Esophagus squamous epithelium (tissue), 5 donors: ENCODE measurements around the gene TSPYL4. TPM values are rescaled to one million over a fixed set of nuclear protein-coding genes. Genes with fewer than 3 reads are reported as not detected.

Experiments
- DNase-seq: peaks from one replicate; lab custom pipeline; 2025; lab: John Stamatoyannopoulos, UW
- H3K27ac ChIP-seq, 4 donors: fragments of 200-600 bp; sonication (generic); one replicate each; pipeline ENCODE4 v1.5.1; 2016 to 2019; ENCODE audit warnings: mild to moderate bottlenecking in 1 of 4
- H3K27me3 ChIP-seq, 4 donors: fragments of 200-600 bp; sonication (generic); 1 replicate in 3 of 4; 2 replicates in 1 of 4; pipeline versions ENCODE4 v1.5.1 to v1.6.0; 2017 to 2021; ENCODE audit warnings: antibody characterized with exemption in 1 of 4
- H3K36me3 ChIP-seq, 3 donors: fragments of 200-600 bp; sonication (generic); one replicate each; pipeline ENCODE4 v1.5.1; 2016 to 2019
- H3K4me1 ChIP-seq, 3 donors: fragments of 200-600 bp; sonication (generic); one replicate each; pipeline ENCODE4 v1.5.1; 2017 to 2019
- H3K4me3 ChIP-seq, 4 donors: fragments of 200-600 bp; sonication (generic); 1 replicate in 3 of 4; 2 replicates in 1 of 4; pipeline ENCODE4 v1.5.1; 2016 to 2019; ENCODE audit warnings: mild to moderate bottlenecking in 2 of 4, moderate library complexity in 1 of 4
- H3K9me3 ChIP-seq, 3 donors: fragments of 200-600 bp; sonication (generic); one replicate each; pipeline ENCODE4 v1.5.1; 2016 to 2019
- CTCF ChIP-seq, 6 experiments: fragments of 450-650 bp in 4 of 6; fragments of 200-600 bp in 2 of 6; sonication (generic) in 2 of 6; IDR thresholded peaks; one replicate each; pipeline ENCODE4 v1.5.1; 2016 to 2019; ENCODE audit warnings: antibody characterized with exemption in 6 of 6, mild to moderate bottlenecking in 4 of 6, moderate library complexity in 4 of 6
- POLR2A ChIP-seq, 4 donors: fragments of 450-650 bp; IDR thresholded peaks; one replicate each; pipeline ENCODE4 v1.6.1; 2017; ENCODE audit warnings: antibody characterized with exemption in 4 of 4, mild to moderate bottlenecking in 4 of 4, moderate library complexity in 3 of 4
- WGBS, 2 donors: methylation state at CpG; one replicate each; pipeline ENCODE4 v1.1.5; 2018; 5-methylcytosine and 5-hydroxymethylcytosine counted together
- intact Hi-C: fragments of 100-400 bp; cut with DNase I; formaldehyde crosslinking; loops from one replicate; pipeline ENCODE4 v1.15.0; 2022
- total RNA-seq, 4 donors: library from RNA; depleted of rRNA; stranded (reverse); fragments of >200 nt; gene quantifications; one replicate each; pipeline ENCODE4 v1.1.0, GENCODE V29; 2016
- donor health status: DM: yes; HTN: yes; CAD: no.

Gene TSPYL4
- total RNA-seq, 4 donors from 2014 or later, result 2.8 to 11.8 (median 6.3) TPM

DNA sequence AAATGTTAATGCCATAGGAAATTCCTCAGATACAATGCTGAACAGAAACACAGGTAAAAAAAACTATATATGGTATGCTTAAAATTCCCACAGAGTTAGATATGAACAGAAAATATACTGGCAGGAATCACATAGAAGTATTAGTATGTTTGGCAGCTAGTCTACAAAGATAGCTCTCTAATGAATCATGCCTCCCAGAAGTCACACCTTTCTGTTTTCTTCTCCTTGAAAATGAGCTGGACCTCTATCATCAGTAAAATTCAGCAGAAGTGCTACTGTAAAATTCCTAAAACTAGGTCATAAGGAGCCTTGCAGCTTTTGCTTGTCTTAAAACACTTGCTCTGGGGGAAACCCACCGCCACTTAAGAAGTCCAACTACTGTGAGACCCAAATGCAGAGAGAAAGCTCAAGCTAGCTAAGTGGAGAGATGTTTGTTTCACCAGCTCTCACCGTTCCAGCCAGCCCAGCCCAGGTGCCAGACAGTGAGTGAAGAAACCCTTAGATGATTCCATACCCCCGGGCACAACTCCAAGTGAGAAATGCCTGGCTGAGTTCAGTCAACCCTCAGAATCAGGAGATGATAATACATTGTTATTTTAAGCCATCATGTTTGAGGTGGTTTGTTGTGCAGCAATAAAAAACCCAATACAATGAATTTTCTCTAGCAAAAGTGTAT lies 43.0 kb downstream of the TSPYL4 start:
- DNase-seq, result no peak
- Histone ChIP-seq H3K27ac (peak overlapping the region in 2 of 4 donors; percentile 22 to 34), H3K4me3 (no peak overlapping the region), H3K27me3 (no peaks in the 10 kb centered on the region), H3K4me1 (peaks cover 0 to 12% (median 0%) of the 10 kb centered on the region in 3 donors), H3K9me3 (no peaks in the 10 kb centered on the region), H3K36me3 (no peaks in the 10 kb centered on the region)
- intact Hi-C loops, result no loop called here
- TF ChIP-seq CTCF (IDR thresholded peaks at IDR 0.05) (no peak), POLR2A (IDR thresholded peaks at IDR 0.05) (no peak)
- WGBS, 2 donors, result 39% methylated on average over 3 of the region's 3 CpGs

DNA sequence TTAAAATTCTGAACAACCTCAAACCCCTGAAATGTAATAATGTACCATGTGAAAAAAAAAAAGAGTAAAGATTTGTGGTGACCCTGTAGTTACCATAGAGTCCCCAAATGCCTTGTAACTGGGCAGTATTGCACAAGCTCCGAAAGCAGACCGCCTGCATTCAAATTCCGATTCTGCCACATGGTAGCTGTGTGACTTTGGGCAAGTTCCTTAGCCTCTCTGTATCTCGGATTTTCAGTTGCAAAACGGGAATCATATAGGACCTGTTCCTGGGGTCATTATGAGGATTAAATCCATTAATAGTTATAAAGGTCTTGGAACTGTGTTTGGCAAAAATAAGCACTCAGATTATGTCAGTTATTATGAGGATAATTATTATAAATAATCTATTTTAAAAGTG lies 43.6 kb downstream of the TSPYL4 start:
- WGBS, 2 donors, result 61 to 73% methylated on average over 5 of the region's 5 CpGs

GRCh38 chr6:116208056-116208785 lies 45.7 kb downstream of the TSPYL4 start:
- WGBS, 2 donors, result 49 to 60% methylated on average over 4 of the region's 4 CpGs
- no peak overlapping the region for H3K4me3 ChIP-seq
- H3K27ac ChIP-seq, result no peak overlapping the region
- no peaks in the 10 kb centered on the region for H3K36me3 ChIP-seq
- no peaks in the 10 kb centered on the region for H3K27me3 ChIP-seq
- no peak for DNase-seq
- intact Hi-C loops, result no loop called here
- H3K4me1 ChIP-seq, result peaks cover 0 to 12% (median 0%) of the 10 kb centered on the region in 3 donors
- TF ChIP-seq POLR2A (IDR thresholded peaks at IDR 0.05) (no peak), CTCF (IDR thresholded peaks at IDR 0.05) (no peak)
- H3K9me3 ChIP-seq, result no peaks in the 10 kb centered on the region

More for the DNA sequence above, 43.6 kb downstream of the TSPYL4 start:
- TF ChIP-seq POLR2A (IDR thresholded peaks at IDR 0.05) (no peak), CTCF (IDR thresholded peaks at IDR 0.05) (no peak)
- H3K36me3 ChIP-seq, result no peaks in the 10 kb centered on the region
- H3K27me3 ChIP-seq, result no peaks in the 10 kb centered on the region
- no peak for DNase-seq
- H3K4me1 ChIP-seq, result peaks cover 0 to 12% (median 0%) of the 10 kb centered on the region in 3 donors
- H3K27ac ChIP-seq, result no peak overlapping the region
- H3K9me3 ChIP-seq, result no peaks in the 10 kb centered on the region
- H3K4me3 ChIP-seq, result no peak overlapping the region
- intact Hi-C loops, result no loop called here

- Histone ChIP-seq H3K27ac (no peak overlapping the region), H3K4me3 (no peak overlapping the region), H3K9me3 (no peaks in the 10 kb centered on the region), H3K36me3 (no peaks in the 10 kb centered on the region), H3K4me1 (peaks cover 0 to 12% (median 0%) of the 10 kb centered on the region in 3 donors), H3K27me3 (no peaks in the 10 kb centered on the region)
- TF ChIP-seq POLR2A (IDR thresholded peaks at IDR 0.05), result no peak
- no peak for TF ChIP-seq CTCF (IDR thresholded peaks at IDR 0.05)
- no peak for DNase-seq
- intact Hi-C loops, result no loop called here
- 86 to 97% methylated on average over 1 of the region's 1 CpG for WGBS, 2 donors
Observed at GRCh38 chr6:116206231-116206903, 47.5 kb downstream of the TSPYL4 start.

DNA sequence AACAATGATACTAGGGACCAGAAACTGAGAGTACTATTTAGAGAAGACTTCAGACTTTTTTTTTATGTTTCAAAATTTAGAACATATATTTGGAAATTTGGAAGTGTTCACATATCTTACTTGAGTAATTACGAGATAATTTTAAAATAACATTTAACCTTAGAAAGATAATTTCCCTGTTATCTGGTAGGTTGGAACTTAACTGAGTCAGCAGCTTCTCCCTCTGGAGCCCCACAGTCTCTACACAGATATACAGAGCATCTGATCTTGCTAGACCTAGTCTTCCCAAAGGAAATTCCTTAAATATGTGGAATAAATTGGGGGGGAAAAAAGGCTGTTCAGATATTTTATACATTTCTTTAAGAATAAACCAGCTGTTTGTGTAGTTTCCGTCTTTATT lies 48.6 kb downstream of the TSPYL4 start:
- H3K4me1 ChIP-seq, result peaks cover 0 to 8% (median 0%) of the 10 kb centered on the region in 3 donors
- no peak for DNase-seq
- WGBS, 2 donors, result 58 to 81% methylated on average over 2 of the region's 2 CpGs
- no peak overlapping the region for H3K4me3 ChIP-seq
- TF ChIP-seq POLR2A (IDR thresholded peaks at IDR 0.05), result no peak
- no peak for TF ChIP-seq CTCF (IDR thresholded peaks at IDR 0.05)
- intact Hi-C loops, result no loop called here
- no peak overlapping the region for H3K27ac ChIP-seq
- no peaks in the 10 kb centered on the region for H3K9me3 ChIP-seq
- no peaks in the 10 kb centered on the region for H3K36me3 ChIP-seq
- H3K27me3 ChIP-seq, result no peaks in the 10 kb centered on the region
